Jurkat, Clone E6-1 (cell line): Measurements from ENCODE around the gene ATXN3L. TPM values are rescaled to one million over a fixed set of nuclear protein-coding genes. Genes with fewer than 3 reads are reported as not detected.

ENCODE experiments used
- DNase-seq: peaks from one replicate; pipeline ENCODE4 v3.0.0-alpha.2; 2011; ENCODE audit warnings: low read depth, low spot score
- H3K4me3 ChIP-seq: 2 replicates; pipeline ENCODE4 v1.5.1; 2011; ENCODE audit warnings: mild to moderate bottlenecking, low read length, control low read depth, moderate library complexity
- polyA plus RNA-seq: library from polyadenylated mRNA; unstranded; fragments of >200 nt; gene quantifications from one replicate; pipeline ENCODE4 v1.2.1, GENCODE V29; 2012; ENCODE audit warnings: missing spikeins; ENCODE audit not compliant: insufficient read length, insufficient read depth

The ATXN3L gene
- polyA plus RNA-seq, result not detected

DNA sequence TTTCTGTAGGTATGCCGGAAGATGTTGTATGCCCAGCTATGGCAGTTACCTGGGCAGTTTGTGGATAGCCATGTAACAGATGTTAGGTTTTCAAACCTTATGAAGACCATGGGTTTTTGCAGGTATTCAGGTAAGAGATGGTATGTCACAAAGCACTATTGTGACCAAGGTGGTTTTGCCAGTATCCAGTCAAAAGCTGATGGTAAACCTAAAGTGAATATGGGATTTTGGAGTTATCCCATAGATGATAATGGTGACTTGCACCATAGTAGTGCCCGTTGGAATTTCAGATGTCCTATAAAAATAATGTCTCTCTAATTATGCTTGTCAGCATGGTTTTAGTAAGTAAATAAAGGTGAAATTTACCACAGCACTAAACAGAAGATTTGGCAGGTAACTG is at the start of gene ATXN3L:
Gene ATXN3L (minus strand): TSS at position 101 of the 400 bp plus-strand sequence. CDS start 119 bp downstream, outside the sequence.
- no peak within 1 kb of the TSS for H3K4me3 ChIP-seq
- no peak for DNase-seq

DNA sequence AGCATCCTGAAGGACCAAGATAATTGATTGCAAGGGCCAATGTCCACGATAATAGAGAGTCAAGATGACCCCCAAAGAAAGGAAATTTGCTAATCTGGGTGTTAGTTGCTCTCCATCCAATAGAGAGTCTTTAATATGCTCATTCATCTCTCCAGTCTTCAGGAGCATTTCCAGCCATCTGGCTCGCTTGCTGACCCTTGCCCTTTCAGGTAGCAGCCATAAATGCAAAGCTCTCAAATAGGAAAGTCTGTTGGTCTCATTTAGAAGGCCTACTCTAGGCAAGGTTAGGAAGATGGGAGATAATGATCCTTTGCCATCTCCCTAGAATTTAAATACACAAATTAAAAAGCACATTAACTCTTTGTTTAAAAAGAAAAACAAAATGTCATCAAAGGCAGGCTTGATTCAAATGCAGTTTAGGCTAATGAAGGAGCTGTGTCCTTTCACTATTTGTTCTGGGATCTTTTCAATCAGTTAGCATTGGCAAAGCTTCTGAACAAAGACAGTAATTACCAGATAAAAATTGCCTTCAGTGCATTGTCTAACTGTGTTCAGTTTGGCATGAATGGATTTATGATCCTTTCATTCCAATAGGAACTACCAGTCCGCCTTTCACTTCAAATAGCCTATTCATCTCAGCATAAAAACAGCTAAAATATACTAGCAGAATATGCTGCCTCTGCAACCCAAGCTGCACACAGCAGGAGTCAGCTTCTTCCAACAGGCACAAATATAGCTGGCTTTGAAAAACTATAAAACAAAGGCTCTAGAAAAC is 49.6 kb upstream of the ATXN3L start:
- H3K4me3 ChIP-seq, result no peak overlapping the region
- DNase-seq, result no peak

DNA sequence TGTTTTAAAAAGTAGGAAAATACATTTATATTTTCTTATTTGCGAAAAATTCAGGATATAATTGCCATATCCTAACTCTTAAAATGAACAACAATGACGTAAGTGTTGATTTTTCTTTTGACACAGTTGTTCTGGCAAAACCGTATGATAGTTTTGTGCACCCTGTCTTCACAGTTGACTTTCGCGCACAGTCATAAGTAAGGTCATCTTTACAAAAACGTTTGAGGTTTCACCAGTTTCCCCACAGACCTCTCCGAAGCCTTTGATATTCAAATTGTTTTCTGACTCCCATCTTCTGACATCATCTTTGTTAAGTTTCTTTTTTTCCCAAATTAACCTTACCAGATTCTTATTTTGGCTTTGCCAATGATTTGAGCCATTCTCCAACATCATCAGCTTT is 48.1 kb upstream of the ATXN3L start:
- H3K4me3 ChIP-seq, result no peak overlapping the region
- DNase-seq, result no peak

DNA sequence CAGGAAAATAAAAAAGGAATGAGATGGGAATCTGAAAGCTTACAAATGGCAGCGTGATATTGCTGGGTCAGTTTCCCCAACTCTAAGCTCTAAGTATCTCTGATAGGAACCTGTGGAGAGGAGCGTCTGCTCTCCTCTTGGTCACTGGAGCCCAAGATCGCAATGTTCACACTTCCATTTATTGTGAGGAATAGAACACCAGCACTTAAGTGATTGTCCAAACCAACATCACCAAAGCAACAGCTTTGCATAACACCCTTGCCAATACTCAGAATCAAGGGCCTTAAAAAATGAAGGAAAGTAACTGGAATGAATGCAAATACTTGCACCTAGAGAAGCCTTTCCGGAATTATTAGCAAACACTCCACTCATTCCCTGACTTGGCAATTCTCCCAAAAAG is 46.8 kb upstream of the ATXN3L start:
- no peak overlapping the region for H3K4me3 ChIP-seq
- DNase-seq, result no peak

DNA sequence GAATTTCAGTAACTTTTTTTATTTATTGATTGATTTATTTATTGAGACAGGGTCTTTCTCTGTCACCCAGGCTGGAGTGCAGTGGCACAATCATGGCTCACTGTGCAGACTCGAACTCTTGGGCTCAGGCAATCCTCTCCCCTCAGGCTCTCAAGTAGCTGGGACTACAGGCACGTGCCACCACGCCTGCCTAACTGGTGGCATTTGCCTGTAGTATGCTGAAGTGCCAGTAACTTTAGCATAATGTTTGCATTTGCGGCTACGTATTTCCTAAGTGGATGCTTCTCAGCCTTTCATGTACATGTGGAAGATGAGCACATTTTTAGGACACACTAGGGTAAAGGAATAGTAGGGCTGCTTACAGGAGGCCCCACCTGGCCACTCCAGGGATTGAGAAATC is 45.3 kb upstream of the ATXN3L start:
- DNase-seq, result no peak
- H3K4me3 ChIP-seq, result no peak overlapping the region

DNA sequence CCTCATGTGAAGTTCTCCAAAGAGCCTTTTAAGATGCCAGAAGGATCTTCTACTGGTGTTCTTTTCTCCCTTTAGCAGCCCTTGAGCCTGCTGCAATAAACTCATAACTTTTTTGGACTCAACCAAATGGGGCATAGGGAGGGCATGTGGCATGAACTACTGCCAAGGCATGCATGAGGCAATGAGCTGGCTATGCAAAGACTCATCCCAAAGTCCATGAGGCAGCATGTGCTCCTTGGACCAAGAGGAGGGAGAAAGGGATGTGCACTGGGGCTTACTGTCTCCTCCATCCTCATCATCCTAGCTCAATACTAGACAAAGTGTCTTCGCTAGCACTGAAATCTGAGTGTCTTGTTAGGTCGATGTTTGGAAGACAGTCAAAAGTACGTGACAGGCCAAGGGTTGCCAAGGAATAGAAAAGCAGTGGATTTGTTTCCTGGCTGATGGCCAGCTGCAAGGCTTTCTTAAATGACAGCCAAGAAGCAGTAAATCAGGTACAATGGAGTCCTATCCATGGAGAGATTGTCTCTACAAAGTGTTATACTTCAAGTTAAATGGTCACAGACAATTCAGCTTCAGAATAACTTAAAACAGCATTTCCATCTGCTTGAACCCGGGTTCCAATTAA is 44.5 kb upstream of the ATXN3L start:
- H3K4me3 ChIP-seq, result no peak overlapping the region
- DNase-seq, result no peak

DNA sequence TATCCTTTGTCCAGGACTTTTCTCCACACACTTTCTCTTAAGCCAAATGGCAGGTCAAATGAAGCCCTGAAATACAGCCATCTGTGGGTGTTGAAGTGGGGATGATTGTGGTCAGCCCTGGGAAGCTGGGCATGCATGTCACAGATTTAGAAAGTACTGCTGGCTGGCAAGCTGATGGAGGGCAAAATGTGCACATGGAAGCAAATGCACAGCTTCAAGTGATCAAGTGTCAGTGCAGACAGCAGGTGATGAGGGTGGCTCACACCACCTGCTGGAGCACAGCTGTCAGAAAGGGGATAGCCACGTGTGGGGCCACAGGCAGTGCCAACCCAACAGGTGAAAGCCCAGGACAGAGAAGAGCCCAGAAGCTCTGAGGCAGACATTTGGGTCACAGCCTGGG is 40.3 kb upstream of the ATXN3L start:
- no peak overlapping the region for H3K4me3 ChIP-seq
- DNase-seq, result no peak

DNA sequence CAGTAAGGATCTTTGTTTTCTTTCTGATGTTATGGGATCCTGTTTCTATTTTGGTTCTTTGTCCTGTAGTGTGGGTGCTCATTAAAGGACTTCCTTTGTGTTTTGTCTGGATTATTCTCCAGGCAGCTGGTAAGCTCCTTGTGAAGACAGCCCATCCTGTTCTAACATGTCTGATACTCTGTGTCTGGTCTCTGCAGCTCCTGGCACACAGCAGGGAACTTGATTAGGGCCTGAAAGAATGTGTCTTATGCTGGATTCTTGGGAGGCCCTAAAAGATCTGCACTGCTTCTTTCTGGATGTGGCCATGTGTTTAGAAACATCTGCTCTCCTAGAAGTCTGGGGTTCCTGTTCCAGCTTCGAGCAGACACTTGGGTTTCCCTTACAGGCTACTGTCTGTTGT is 38.1 kb upstream of the ATXN3L start:
- H3K4me3 ChIP-seq, result no peak overlapping the region
- DNase-seq, result no peak

DNA sequence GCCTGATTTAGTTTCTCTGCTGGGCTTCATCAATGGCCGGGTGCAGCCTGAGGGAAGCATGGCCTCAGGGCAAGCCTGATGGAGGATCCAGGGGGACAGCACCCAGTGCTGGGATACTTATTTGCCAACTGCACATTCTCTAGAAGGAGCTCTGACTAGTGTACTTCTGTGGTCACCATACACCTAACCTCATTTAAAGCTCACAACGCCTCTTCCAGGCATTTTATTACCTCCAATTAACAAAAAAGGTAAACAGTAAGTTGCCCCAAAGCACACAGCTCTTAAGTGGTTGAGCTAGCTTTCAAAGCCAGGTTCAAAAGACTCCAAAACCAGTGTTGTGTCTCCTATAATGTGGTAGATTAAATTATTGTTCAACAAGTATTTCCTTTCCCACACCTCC is 26.8 kb upstream of the ATXN3L start:
- no peak for DNase-seq
- no peak overlapping the region for H3K4me3 ChIP-seq

DNA sequence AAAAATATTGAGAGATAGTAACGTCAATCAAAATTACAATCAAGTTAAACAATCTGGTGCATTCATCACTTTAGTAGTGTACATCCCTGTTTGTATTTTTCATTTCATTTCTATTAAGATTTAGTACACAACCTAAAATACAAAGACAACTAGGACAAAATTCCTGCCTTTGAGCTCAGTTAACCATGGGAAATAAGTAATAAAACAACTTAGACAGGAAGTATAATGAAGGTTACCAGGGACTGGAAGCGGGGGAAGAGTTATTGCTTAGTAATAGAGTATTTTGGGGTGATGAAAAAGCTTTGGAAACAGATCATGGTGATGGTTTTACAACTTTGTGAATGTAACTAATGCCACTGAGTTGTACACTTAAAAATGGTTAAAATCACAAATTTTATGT is 25.6 kb upstream of the ATXN3L start:
- DNase-seq, result no peak
- no peak overlapping the region for H3K4me3 ChIP-seq

DNA sequence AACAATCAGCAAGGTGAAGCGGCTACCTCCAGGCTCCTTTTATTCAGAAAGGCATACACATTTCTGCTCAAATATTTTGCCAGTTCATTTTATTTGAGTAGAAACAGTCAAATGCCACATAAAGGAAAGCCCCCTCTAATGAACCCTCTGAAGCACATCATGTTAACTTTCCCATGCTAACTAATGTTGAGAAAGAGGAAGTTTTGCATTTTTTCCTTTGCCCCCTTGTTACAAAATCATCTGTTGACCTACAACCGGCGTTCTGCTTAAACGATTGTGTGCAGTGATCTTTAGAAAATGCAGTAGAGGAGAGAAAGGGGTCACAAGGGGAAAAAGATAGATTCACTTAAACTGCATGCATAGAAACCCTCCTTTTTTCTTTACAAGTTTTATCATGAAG is 25.2 kb upstream of the ATXN3L start:
- no peak overlapping the region for H3K4me3 ChIP-seq
- DNase-seq, result no peak

DNA sequence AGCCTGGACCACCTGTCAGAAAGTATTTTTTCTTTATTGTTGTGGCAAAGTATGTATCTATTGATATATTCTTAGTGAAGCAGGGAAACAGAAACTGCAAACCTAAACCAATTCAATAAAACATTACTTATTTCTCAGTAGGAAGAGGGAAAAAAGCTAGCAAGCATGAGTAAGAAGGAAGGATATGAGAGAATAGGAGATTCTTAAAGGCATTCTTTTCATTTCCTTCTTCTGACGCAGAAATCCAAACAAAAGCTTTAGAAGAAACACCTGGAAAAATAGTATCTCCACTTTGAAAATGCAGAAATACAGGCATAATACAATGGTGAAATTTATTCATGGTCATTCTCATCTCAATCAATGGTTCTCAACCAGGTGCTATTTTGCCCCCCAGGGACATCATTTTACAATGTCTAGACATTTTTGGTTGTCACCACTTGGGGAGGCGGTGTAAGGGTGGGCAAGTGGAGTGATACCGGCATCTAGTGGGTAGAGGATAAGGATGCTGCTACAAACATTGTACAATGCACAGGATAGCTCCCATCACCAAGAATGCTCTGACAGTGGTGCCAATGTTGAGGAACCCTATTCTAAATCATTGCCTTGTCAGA is 21.7 kb upstream of the ATXN3L start:
- no peak for DNase-seq
- no peak overlapping the region for H3K4me3 ChIP-seq

DNA sequence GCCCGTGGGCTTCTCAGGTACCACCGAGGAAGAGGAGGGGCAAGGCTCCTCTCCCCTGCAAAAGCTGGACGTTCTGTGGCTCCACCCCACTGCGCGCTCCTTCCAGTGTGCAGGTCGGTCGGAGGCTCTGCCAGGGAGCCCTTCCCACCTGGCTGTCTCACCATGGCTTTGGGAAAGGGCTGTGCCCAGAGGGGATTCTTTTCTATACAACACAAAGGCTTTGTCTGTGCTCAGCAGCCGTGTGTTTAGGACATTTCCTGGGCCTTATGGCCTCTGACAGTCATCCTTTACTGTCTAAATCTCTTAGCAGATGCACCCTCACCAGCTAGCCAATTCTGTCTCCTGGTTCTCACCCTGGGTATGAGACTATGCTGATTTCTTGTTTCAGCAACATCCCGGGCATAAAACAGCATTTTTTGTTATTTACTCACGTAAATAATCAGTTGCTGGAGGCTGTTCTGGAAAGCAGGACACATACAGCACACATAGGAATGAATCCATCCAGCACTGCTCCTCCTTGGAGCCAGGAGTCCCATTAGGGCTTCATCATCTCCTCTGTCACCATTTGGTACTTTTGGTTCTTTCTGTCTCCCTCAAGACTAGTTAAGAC is 20.4 kb upstream of the ATXN3L start:
- DNase-seq, result no peak
- H3K4me3 ChIP-seq, result no peak overlapping the region

DNA sequence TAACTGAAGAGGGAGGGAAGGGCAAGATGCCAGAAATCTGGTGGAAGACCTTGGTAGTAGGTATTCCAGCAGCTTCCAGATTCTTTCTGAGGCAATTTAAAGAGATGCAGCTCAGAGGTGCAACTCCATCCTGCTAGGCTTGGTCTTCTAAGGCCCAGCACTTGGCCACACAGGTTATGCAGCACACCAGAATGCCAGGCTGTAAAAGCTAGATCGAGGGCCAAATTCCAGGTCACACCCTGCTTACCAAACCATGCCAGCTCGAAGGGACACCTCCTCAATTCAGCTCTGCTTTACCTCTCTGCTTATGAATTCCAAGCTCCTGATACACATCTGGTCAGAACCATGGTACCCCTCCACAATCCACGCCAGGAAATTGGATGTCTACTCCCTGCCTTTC is 19.8 kb upstream of the ATXN3L start:
- DNase-seq, result no peak
- no peak overlapping the region for H3K4me3 ChIP-seq

DNA sequence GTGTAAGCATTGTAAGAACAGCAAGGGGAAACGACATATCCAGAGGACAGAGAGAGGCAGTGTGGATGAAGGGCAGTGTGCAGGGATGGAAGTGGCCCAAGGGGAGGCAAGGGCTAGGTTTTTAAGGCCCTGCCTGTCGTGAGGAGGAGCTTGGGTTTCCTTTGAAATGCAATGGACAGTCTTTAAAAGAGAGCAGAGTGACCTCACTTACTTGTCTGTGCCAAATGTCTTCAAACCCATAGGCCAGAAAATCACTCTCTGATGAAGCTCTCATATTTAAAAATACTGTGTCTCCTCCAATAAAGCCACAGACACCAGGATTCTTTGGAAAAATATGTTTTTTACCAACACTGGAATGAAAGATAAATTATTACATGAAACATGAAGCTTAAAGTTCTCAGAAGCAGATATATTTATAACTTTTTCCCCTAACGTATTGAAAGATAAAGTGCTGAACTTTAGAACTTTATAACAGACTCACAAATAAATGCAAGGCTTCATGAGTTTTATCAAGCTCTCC is 19.2 kb upstream of the ATXN3L start:
- no peak for DNase-seq
- no peak overlapping the region for H3K4me3 ChIP-seq

DNA sequence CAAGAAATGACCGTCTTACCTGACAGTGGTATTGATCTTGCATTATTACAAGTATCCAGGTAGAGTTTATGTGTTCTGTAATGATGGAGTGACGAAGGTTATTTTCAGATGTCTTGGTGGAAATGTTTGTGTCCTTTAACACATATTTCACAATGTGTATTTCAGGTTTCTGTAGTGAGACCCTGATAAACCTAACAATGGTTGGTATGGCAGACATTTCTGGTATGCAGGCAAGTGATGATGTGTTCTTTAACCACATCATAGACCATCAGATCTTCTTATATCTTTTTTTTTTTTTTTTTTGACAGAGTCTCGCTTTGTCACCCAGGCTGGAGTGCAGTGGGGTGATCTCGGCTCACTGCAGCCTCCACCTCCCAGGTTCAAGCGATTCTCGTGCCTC is 14.6 kb upstream of the ATXN3L start:
- DNase-seq, result peak; percentile 12
- H3K4me3 ChIP-seq, result no peak overlapping the region

DNA sequence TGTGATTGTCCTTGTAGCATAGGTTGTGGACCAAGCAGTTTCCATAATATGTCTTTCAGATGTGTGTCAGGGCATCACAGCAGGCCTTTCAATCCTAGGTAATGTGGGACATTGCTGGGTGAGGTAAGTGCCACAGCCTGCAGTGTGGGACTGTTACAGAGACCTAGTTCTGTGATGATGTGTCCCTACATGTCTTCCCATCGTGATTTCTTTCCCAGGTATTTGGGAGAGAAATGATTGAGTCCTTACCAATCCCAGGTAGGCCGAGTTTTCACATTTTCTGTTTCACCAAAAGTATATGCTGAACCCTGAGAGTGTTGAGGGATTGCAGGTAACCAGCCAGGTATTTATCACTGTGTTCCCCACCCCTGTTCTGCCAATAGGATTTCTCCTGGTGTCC is 10.6 kb upstream of the ATXN3L start:
- H3K4me3 ChIP-seq, result no peak overlapping the region
- DNase-seq, result no peak

DNA sequence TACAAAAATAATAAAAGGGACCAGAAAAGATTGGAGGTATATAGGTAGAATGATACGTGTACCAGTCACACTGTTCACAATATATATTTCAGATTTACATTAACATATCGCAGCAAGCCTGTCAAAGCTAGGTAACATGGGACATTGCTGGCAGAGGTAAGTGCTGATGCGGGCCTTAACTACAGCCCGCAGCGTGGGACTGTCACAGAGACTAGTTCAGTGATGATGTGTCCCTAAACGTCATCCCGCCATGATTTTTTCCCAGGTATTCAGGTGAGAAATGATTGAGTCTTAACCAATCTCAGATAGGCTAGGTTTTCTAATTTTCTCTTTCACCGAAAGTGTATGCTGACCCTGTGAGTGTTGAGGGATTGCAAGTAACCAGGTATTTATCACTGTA is 7.8 kb upstream of the ATXN3L start:
- no peak overlapping the region for H3K4me3 ChIP-seq
- no peak for DNase-seq

DNA sequence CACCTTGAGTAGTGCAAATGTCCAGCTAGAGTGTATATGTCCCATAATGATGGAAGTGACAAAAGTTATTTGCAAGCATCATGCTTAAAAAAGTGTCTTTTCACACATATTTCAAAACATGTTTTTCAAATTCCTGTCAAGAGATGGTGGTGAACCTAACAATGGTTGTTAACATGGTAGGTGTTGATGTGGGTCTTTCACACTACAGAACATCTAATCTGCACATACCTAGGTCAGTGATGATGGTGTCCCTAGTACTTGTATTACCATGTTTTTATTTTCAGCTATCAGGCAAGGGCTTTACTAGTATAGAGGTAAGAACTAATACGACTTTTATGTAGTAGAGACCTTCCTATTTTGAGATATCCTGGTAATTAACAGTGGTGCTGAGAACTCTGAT is 3.4 kb upstream of the ATXN3L start:
- no peak overlapping the region for H3K4me3 ChIP-seq
- DNase-seq, result no peak

DNA sequence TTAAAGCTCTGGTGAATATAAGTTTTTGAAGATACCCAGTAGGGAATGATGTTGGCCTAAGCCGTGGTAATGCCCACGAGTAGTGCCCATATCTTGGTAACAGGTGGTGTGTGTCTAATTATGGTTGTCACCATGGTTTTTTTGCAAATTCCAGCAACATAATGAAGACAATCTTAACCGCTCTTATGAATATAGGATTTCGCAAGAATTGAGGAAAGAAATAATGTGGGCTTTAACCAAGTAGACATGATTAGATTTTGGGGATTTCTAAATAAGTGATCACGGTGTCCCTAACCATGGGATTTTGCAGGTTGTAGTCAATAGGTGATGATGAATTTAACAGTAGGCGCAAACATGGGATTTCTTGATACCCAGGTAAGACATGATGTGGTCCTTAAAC is 2.5 kb downstream of the ATXN3L start:
- DNase-seq, result no peak
- no peak overlapping the region for H3K4me3 ChIP-seq
